Activated CD8-positive, alpha-beta T cell treated with anti-CD3 and anti-CD28 coated beads for 36 hours (primary cell): ENCODE data around the gene CCDC33. TPM values are rescaled to one million over a fixed set of nuclear protein-coding genes. Genes with fewer than 3 reads are reported as not detected.

Experiments
- ATAC-seq: fragments of 200-7000 bp; cut with Tn5 transposase; one replicate; pipeline ENCODE4 v1.10.0; 2021; ENCODE audit warnings: mild to moderate bottlenecking, moderate library complexity
- CTCF ChIA-PET: fragments of 350-600 bp; sonication (Branson Sonifier 250); formaldehyde crosslinking; loops from one replicate; lab custom pipeline; 2021; ENCODE audit warnings: antibody characterized with exemption; lab: Charles Lee
- POLR2A ChIA-PET: fragments of 350-600 bp; sonication (Branson Sonifier 250); formaldehyde crosslinking; loops from one replicate; lab custom pipeline; 2021; ENCODE audit warnings: antibody characterized with exemption; lab: Charles Lee
- DNase-seq: peaks from one replicate; pipeline ENCODE4 v3.0.0-alpha.2; 2020
- H3K27ac Mint-ChIP-seq: one replicate; pipeline ENCODE4 v1.8.0; 2021; ENCODE audit warnings: mild to moderate bottlenecking, mixed read lengths
- H3K27me3 Mint-ChIP-seq: one replicate; pipeline ENCODE4 v1.8.0; 2021; ENCODE audit warnings: mixed read lengths
- H3K36me3 Mint-ChIP-seq: one replicate; pipeline ENCODE4 v1.8.0; 2021; ENCODE audit warnings: low read depth, mixed read lengths
- H3K4me1 Mint-ChIP-seq: one replicate; pipeline ENCODE4 v1.8.0; 2021; ENCODE audit warnings: low read depth, mixed read lengths
- H3K4me3 Mint-ChIP-seq: one replicate; pipeline ENCODE4 v1.8.0; 2021; ENCODE audit warnings: mild to moderate bottlenecking, moderate library complexity, mixed read lengths
- H3K9me3 Mint-ChIP-seq: one replicate; pipeline ENCODE4 v1.8.0; 2021; ENCODE audit warnings: mixed read lengths
- intact Hi-C: fragments of 100-400 bp; cut with micrococcal nuclease; formaldehyde crosslinking; loops from one replicate; pipeline ENCODE4 v1.10.0; 2022
- total RNA-seq, 2 experiments: library from RNA; stranded (reverse); gene quantifications; one replicate each; pipeline ENCODE4 v1.2.3, GENCODE V29; 2021
- TF ChIP-seq, protein P1 (sequence below): fragments of 200-600 bp; IDR thresholded peaks from one replicate; pipeline ENCODE4 v1.8.0; 2022; ENCODE audit warnings: antibody characterized with exemption, mild to moderate bottlenecking

The CCDC33 gene
- total RNA-seq, 2 experiments from 2014 or later = 0.16 to 0.38 TPM

- TF ChIP-seq, protein P1, sequence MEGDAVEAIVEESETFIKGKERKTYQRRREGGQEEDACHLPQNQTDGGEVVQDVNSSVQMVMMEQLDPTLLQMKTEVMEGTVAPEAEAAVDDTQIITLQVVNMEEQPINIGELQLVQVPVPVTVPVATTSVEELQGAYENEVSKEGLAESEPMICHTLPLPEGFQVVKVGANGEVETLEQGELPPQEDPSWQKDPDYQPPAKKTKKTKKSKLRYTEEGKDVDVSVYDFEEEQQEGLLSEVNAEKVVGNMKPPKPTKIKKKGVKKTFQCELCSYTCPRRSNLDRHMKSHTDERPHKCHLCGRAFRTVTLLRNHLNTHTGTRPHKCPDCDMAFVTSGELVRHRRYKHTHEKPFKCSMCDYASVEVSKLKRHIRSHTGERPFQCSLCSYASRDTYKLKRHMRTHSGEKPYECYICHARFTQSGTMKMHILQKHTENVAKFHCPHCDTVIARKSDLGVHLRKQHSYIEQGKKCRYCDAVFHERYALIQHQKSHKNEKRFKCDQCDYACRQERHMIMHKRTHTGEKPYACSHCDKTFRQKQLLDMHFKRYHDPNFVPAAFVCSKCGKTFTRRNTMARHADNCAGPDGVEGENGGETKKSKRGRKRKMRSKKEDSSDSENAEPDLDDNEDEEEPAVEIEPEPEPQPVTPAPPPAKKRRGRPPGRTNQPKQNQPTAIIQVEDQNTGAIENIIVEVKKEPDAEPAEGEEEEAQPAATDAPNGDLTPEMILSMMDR = no peak
- no peak overlapping the region for H3K4me3 Mint-ChIP-seq
- peak overlapping the region; percentile 96 for H3K27ac Mint-ChIP-seq
- no peaks in the 10 kb centered on the region for H3K36me3 Mint-ChIP-seq
- intact Hi-C loops = loop anchor here (2.0 kb wide), 1 partner anchor 17 kb away; no protein-coding TSS in a partner anchor
- ChIA-PET CTCF (interaction anchor here (1.6 to 17.3 kb wide), 7 partner anchors 10 to 104 kb away, joined by 6 to 840 read pairs (median 26); partner anchors contain the start of genes SEMA7A and UBL7), POLR2A (interaction anchor here (1.7 to 6.7 kb wide), 4 partner anchors 9 to 488 kb away, joined by 4 to 141 read pairs (median 26); partner anchors contain the start of gene CLK3)
- DNase-seq (no peak), ATAC-seq (no peak)
- no peaks in the 10 kb centered on the region for H3K27me3 Mint-ChIP-seq
- no peaks in the 10 kb centered on the region for H3K9me3 Mint-ChIP-seq
- peaks cover 74% of the 10 kb centered on the region for H3K4me1 Mint-ChIP-seq
Observed at GRCh38 chr15:74385733-74386132, 149.6 kb downstream of the CCDC33 start.

Other genes with a start within 250 kb of the CCDC33 start
- gene STOML1, start 244.0 kb upstream of the CCDC33 start, total RNA-seq = 1 to 10 TPM; 5.2 to 6.5 TPM
- gene PML, start 241.6 kb upstream of the CCDC33 start, total RNA-seq = 10 to 100 TPM; 48.8 to 49.6 TPM
- gene GOLGA6A, start 153.8 kb upstream of the CCDC33 start, total RNA-seq = not detected
- gene ISLR2, start 105.7 kb upstream of the CCDC33 start, total RNA-seq = not detected
- gene ISLR, start 62.6 kb upstream of the CCDC33 start, total RNA-seq = not detected
- gene STRA6, start 33.5 kb upstream of the CCDC33 start, total RNA-seq = under 1 TPM; 0.51 to 0.72 TPM
- under 1 TPM; 0.29 to 0.31 TPM for gene CYP11A1, start 131.3 kb downstream of the CCDC33 start, total RNA-seq
- gene SEMA7A, start 197.6 kb downstream of the CCDC33 start, total RNA-seq = 10 to 100 TPM; 62.4 TPM
- gene UBL7, start 224.8 kb downstream of the CCDC33 start, total RNA-seq = 10 to 100 TPM; 48.8 to 53.3 TPM